ENCODE results near the gene C1GALT1.
"Not testable (repeated sequence)": the region's sequence is repeated elsewhere in the genome, so short reads cannot be mapped to it uniquely, and the experiment has no call there.

C1GALT1 gene

DNA sequence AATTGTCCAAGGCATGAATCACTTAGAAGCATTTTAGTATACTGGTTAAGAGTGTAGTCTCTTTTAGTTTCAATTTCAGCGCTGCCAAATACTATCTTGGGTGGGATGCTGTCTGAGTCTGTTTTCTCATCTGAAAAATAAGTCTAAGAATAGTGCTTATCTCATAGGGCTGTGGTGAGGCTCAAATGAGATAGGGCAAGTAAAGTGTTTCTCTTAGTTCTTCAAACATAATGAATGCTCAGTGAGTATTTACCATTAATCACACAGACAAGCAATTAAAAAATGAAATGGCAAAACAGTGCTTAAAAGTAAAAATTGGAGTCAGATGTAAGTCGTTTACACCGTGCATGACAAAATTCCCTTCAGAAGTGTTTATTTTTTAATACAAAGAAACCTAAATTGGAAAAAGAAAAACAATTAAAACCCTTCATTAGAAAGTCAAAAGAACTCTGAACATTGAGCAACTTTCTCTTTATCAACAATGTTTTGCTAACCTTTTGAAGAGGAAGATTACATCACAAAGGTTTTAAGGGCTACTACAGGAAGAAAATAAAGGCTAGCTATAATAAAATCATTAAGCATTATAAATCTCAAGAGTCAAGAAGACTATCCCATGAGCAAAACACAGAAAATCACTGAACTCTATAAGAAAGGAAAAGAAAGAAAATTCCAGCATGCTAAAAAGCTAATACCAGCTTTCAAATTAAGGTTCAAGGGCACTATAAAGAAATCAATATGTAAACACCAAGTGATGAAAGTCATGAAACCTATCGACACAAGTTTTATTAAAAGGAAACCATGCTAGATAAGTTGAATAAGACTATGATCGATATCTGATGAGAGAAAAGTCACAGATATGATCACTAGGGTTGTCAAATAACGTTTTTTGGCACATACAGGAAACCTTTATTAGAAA, 45.6 kb upstream of the C1GALT1 start:
- Histone ChIP-seq H2AFZ (ENCODE audit: low read depth, low read length) (no peak overlapping the region), H4K20me1 (ENCODE audit: insufficient read depth, low read length) (no peaks in the 10 kb centered on the region), H3K27me3 (ENCODE audit: insufficient read depth, low read length, poor library complexity) (no peaks in the 10 kb centered on the region), H3K4me2 (ENCODE audit: insufficient read depth, low read length) (no peak overlapping the region), H3K9ac (ENCODE audit: low read depth, low read length) (no peak overlapping the region), H3K9me3 (ENCODE audit: insufficient read depth, low read length, severe bottlenecking) (no peaks in the 10 kb centered on the region), H3K36me3 (ENCODE audit: insufficient read depth, low read length) (no peaks in the 10 kb centered on the region), H3K4me1 (ENCODE audit: insufficient read depth, low read length) (no peaks in the 10 kb centered on the region), H3K27ac (ENCODE audit: low read length) (no peak overlapping the region), H3K4me3 (ENCODE audit: low read depth in 1 of 2, low read length in 2 of 2) (no peak overlapping the region), H3K79me2 (ENCODE audit: insufficient read depth, low read length) (no peaks in the 10 kb centered on the region)
- TF ChIP-seq, protein P1, sequence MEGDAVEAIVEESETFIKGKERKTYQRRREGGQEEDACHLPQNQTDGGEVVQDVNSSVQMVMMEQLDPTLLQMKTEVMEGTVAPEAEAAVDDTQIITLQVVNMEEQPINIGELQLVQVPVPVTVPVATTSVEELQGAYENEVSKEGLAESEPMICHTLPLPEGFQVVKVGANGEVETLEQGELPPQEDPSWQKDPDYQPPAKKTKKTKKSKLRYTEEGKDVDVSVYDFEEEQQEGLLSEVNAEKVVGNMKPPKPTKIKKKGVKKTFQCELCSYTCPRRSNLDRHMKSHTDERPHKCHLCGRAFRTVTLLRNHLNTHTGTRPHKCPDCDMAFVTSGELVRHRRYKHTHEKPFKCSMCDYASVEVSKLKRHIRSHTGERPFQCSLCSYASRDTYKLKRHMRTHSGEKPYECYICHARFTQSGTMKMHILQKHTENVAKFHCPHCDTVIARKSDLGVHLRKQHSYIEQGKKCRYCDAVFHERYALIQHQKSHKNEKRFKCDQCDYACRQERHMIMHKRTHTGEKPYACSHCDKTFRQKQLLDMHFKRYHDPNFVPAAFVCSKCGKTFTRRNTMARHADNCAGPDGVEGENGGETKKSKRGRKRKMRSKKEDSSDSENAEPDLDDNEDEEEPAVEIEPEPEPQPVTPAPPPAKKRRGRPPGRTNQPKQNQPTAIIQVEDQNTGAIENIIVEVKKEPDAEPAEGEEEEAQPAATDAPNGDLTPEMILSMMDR (IDR thresholded peaks at IDR 0.05; ENCODE audit: borderline replicate concordance, extremely low read depth, low read length, poor library complexity, severe bottlenecking): no peak
- no peak for TF ChIP-seq EZH2 (IDR thresholded peaks at IDR 0.05; ENCODE audit: borderline replicate concordance, low read depth, low read length, severe bottlenecking)
- ATAC-seq (ENCODE audit: insufficient read depth, low read depth) (no peak), DNase-seq (no peak)

DNA sequence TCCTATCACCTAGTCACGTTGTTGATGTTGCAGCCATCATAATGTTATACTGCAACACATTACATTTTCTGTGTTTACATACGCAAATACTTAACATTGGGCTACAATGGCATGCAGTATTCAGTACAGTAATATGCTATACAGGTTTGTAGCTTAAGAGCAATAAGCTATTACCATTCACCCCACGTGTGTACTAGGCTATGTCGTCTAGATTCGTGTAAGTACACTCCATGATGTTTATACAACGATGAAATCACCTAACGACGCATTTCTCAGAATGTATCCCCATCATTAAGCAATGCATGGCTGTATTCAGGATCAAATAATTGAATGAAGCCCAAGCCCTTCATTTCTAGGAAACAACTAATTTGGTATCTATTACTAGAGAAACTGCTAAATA, 43.4 kb upstream of the C1GALT1 start:
- Histone ChIP-seq H3K4me3 (ENCODE audit: low read depth in 1 of 2, low read length in 2 of 2) (no peak overlapping the region), H3K36me3 (ENCODE audit: insufficient read depth, low read length) (no peaks in the 10 kb centered on the region), H3K9ac (ENCODE audit: low read depth, low read length) (no peak overlapping the region), H2AFZ (ENCODE audit: low read depth, low read length) (no peak overlapping the region), H3K4me1 (ENCODE audit: insufficient read depth, low read length) (no peaks in the 10 kb centered on the region), H4K20me1 (ENCODE audit: insufficient read depth, low read length) (no peaks in the 10 kb centered on the region), H3K27ac (ENCODE audit: low read length) (no peak overlapping the region), H3K9me3 (ENCODE audit: insufficient read depth, low read length, severe bottlenecking) (no peaks in the 10 kb centered on the region), H3K27me3 (ENCODE audit: insufficient read depth, low read length, poor library complexity) (no peaks in the 10 kb centered on the region), H3K4me2 (ENCODE audit: insufficient read depth, low read length) (no peak overlapping the region), H3K79me2 (ENCODE audit: insufficient read depth, low read length) (no peaks in the 10 kb centered on the region)
- ATAC-seq (ENCODE audit: insufficient read depth, low read depth) (no peak), DNase-seq (no peak)
- TF ChIP-seq, protein P1 (IDR thresholded peaks at IDR 0.05; ENCODE audit: borderline replicate concordance, extremely low read depth, low read length, poor library complexity, severe bottlenecking): no peak
- TF ChIP-seq EZH2 (IDR thresholded peaks at IDR 0.05; ENCODE audit: borderline replicate concordance, low read depth, low read length, severe bottlenecking): no peak

DNA sequence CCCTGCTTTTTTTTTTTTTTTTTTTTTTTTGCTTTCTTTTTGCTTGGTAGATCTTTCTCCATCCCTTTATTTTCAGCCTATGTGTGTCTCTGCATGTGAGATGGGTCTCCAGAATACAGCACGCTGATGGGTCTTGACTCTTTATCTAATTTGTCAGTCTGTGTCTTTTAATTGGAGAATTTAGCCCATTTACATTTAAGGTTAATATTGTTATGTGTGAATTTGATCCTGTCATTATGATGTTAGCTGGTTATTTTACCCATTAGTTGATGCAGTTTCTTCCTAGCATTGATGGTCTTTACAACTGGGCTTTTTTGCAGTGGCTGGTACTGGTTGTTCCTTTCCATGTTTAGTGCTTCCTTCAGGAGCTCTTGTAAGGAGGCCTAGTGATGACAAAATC, 38.9 kb upstream of the C1GALT1 start:
- not testable (repeated sequence) for H3K9ac ChIP-seq (ENCODE audit: low read depth, low read length); H2AFZ ChIP-seq (ENCODE audit: low read depth, low read length); H3K4me1 ChIP-seq (ENCODE audit: insufficient read depth, low read length); DNase-seq; H3K36me3 ChIP-seq (ENCODE audit: insufficient read depth, low read length); H4K20me1 ChIP-seq (ENCODE audit: insufficient read depth, low read length); H3K9me3 ChIP-seq (ENCODE audit: insufficient read depth, low read length, severe bottlenecking); ATAC-seq (ENCODE audit: insufficient read depth, low read depth); H3K79me2 ChIP-seq (ENCODE audit: insufficient read depth, low read length); H3K27me3 ChIP-seq (ENCODE audit: insufficient read depth, low read length, poor library complexity); H3K4me2 ChIP-seq (ENCODE audit: insufficient read depth, low read length); H3K4me3 ChIP-seq (ENCODE audit: low read depth in 1 of 2, low read length in 2 of 2); H3K27ac ChIP-seq (ENCODE audit: low read length)

DNA sequence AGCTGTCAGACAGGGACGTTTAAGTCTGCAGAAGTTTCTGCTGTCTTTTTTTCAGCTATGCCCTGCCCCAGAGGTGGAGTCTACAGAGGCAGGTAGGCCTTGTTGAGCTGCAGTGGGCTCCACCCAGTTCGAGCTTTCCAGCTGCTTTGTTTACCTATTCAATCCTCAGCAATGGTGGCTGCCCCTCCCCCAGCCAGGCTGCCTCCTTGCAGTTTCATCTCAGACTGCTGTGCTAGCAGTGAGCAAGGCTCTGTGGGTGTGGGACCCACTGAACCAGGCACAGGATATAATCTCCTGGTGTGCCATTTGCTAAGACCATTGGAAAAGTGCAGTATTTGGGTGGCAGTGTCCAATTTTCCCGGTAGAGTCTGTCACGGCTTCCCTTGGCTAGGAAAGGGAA, 37.2 kb upstream of the C1GALT1 start:
- H4K20me1 ChIP-seq (ENCODE audit: insufficient read depth, low read length); H3K4me3 ChIP-seq (ENCODE audit: low read depth in 1 of 2, low read length in 2 of 2); H3K9ac ChIP-seq (ENCODE audit: low read depth, low read length); H3K4me2 ChIP-seq (ENCODE audit: insufficient read depth, low read length); H3K36me3 ChIP-seq (ENCODE audit: insufficient read depth, low read length); ATAC-seq (ENCODE audit: insufficient read depth, low read depth); H3K9me3 ChIP-seq (ENCODE audit: insufficient read depth, low read length, severe bottlenecking); H3K4me1 ChIP-seq (ENCODE audit: insufficient read depth, low read length); DNase-seq; H3K27ac ChIP-seq (ENCODE audit: low read length); H3K27me3 ChIP-seq (ENCODE audit: insufficient read depth, low read length, poor library complexity); H3K79me2 ChIP-seq (ENCODE audit: insufficient read depth, low read length); H2AFZ ChIP-seq (ENCODE audit: low read depth, low read length): not testable (repeated sequence)
